ENCODE data around the gene GALNT5. TPM values are rescaled to one million over a fixed set of nuclear protein-coding genes. Genes with fewer than 3 reads are reported as not detected.

GALNT5 gene
- total RNA-seq, 4 donors from 2014 or later, result 6.7 to 11.2 (median 8.6) TPM

GRCh38 chr2:157229572-157229971 lies 27.9 kb upstream of the GALNT5 start:
- peak overlapping the region in 3 of 4 donors; percentile 33 to 51 (median 46) for H3K27ac ChIP-seq
- no peak overlapping the region for H3K4me3 ChIP-seq
- H3K9me3 ChIP-seq, result no peaks in the 10 kb centered on the region
- no peak for TF ChIP-seq POLR2A (IDR thresholded peaks at IDR 0.05)
- TF ChIP-seq, protein P1, sequence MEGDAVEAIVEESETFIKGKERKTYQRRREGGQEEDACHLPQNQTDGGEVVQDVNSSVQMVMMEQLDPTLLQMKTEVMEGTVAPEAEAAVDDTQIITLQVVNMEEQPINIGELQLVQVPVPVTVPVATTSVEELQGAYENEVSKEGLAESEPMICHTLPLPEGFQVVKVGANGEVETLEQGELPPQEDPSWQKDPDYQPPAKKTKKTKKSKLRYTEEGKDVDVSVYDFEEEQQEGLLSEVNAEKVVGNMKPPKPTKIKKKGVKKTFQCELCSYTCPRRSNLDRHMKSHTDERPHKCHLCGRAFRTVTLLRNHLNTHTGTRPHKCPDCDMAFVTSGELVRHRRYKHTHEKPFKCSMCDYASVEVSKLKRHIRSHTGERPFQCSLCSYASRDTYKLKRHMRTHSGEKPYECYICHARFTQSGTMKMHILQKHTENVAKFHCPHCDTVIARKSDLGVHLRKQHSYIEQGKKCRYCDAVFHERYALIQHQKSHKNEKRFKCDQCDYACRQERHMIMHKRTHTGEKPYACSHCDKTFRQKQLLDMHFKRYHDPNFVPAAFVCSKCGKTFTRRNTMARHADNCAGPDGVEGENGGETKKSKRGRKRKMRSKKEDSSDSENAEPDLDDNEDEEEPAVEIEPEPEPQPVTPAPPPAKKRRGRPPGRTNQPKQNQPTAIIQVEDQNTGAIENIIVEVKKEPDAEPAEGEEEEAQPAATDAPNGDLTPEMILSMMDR (IDR thresholded peaks at IDR 0.05), result no peak
- H3K36me3 ChIP-seq, result no peaks in the 10 kb centered on the region
- DNase-seq, result no peak
- peaks cover 0 to 11% (median 0%) of the 10 kb centered on the region in 3 donors for H3K4me1 ChIP-seq
- H3K27me3 ChIP-seq, result no peaks in the 10 kb centered on the region
- intact Hi-C loops (cut with DNase I), result no loop called here
- 33 to 53% methylated on average over 2 of the region's 2 CpGs for WGBS, 2 donors

DNA sequence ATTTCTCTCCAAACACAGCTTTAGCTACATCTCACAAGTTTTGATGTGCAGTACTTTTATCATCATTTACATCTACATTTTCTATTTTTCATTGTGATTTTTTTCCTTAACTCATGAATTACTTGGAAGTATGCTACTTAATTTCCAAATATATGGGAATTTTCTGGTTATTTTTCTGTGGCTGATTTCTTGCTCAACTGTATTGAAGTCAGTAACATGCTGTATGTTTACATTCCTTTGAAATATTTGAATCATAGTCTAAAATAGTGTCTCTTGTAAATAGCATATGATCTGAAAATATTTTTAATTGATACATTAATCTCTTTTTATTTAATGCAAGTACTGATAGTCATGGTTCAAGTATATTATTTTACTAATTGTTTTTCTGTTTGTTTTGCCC lies 26.0 kb upstream of the GALNT5 start:
- Histone ChIP-seq H3K36me3 (no peaks in the 10 kb centered on the region), H3K4me1 (peaks cover 0 to 17% (median 0%) of the 10 kb centered on the region in 3 donors), H3K27me3 (no peaks in the 10 kb centered on the region), H3K4me3 (no peak overlapping the region), H3K27ac (no peak overlapping the region), H3K9me3 (no peaks in the 10 kb centered on the region)
- TF ChIP-seq, protein P1 (IDR thresholded peaks at IDR 0.05), result no peak
- no peak for TF ChIP-seq POLR2A (IDR thresholded peaks at IDR 0.05)
- intact Hi-C loops (cut with DNase I), result no loop called here
- DNase-seq, result no peak

GRCh38 chr2:157233506-157233905 lies 24.0 kb upstream of the GALNT5 start:
- Histone ChIP-seq H3K27me3 (no peaks in the 10 kb centered on the region), H3K27ac (no peak overlapping the region), H3K9me3 (no peaks in the 10 kb centered on the region), H3K36me3 (no peaks in the 10 kb centered on the region), H3K4me1 (peaks cover 0 to 25% (median 0%) of the 10 kb centered on the region in 3 donors), H3K4me3 (no peak overlapping the region)
- DNase-seq, result no peak
- TF ChIP-seq, protein P1 (IDR thresholded peaks at IDR 0.05), result no peak
- no peak for TF ChIP-seq POLR2A (IDR thresholded peaks at IDR 0.05)
- intact Hi-C loops (cut with DNase I), result no loop called here
- WGBS, 2 donors, result 83 to 89% methylated on average over 4 of the region's 4 CpGs

DNA sequence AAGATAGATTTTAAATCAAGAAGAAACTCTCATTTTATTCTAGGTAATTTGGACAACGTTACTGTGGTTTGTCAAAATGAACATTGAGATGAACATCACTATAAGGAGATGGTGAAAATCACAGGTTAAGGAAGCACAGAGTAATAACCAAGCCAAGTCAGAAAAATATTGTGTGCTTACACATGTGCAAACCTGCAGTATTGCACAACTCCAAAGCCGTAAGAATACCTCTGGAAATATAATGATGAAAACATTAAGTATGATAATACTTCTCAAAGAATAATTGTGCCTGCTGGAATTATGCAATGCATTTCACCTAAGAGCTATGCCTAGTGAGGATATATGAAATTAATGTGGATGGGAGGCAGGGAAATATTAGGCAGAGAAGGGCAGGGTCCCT lies 21.1 kb upstream of the GALNT5 start:
- DNase-seq, result no peak
- Histone ChIP-seq H3K27me3 (no peaks in the 10 kb centered on the region), H3K4me1 (peaks cover 0 to 14% (median 0%) of the 10 kb centered on the region in 3 donors), H3K4me3 (no peak overlapping the region), H3K9me3 (no peaks in the 10 kb centered on the region), H3K27ac (peak overlapping the region in 1 of 4 donors; percentile 4), H3K36me3 (no peaks in the 10 kb centered on the region)
- 45 to 55% methylated on average over 2 of the region's 2 CpGs for WGBS, 2 donors
- intact Hi-C loops (cut with DNase I), result no loop called here
- TF ChIP-seq, protein P1 (IDR thresholded peaks at IDR 0.05), result no peak
- no peak for TF ChIP-seq POLR2A (IDR thresholded peaks at IDR 0.05)

- no peaks in the 10 kb centered on the region for H3K27me3 ChIP-seq
- H3K9me3 ChIP-seq, result no peaks in the 10 kb centered on the region
- WGBS, 2 donors, result 79 to 80% methylated on average over 3 of the region's 3 CpGs
- H3K4me3 ChIP-seq, result no peak overlapping the region
- DNase-seq, result no peak
- no peak for TF ChIP-seq POLR2A (IDR thresholded peaks at IDR 0.05)
- TF ChIP-seq, protein P1 (IDR thresholded peaks at IDR 0.05), result no peak
- intact Hi-C loops (cut with DNase I), result no loop called here
- H3K27ac ChIP-seq, result no peak overlapping the region
- H3K4me1 ChIP-seq, result peaks cover 0 to 14% (median 0%) of the 10 kb centered on the region in 3 donors
- H3K36me3 ChIP-seq, result no peaks in the 10 kb centered on the region
Measured at GRCh38 chr2:157238296-157238695, 19.2 kb upstream of the GALNT5 start.
